NOMO-1 (cell line): ENCODE measurements around the gene NT5C3B.
"Not testable (repeated sequence)": the region's sequence is repeated elsewhere in the genome, so short reads cannot be mapped to it uniquely, and the experiment has no call there.

Experiments
- DNase-seq, 2 experiments: peaks; one replicate each; lab custom pipeline; 2025; ENCODE audit not compliant: unreplicated experiment in 2 of 2; lab: John Stamatoyannopoulos, UW

Gene NT5C3B

GRCh38 chr17:41840781-41841180 is 4.7 kb upstream of the NT5C3B start:
- not testable (repeated sequence) for DNase-seq

GRCh38 chr17:41839448-41839847 is 3.4 kb upstream of the NT5C3B start:
- DNase-seq: not testable (repeated sequence)

GRCh38 chr17:41837761-41838538 is 1.9 kb upstream of the NT5C3B start, which contains the start of gene KLHL10:
KLHL10 (plus strand) TSS chr17:41837825; CDS start chr17:41837933, 108 bp downstream.
- no peak for DNase-seq

GRCh38 chr17:41836550-41837196 is 641 bp upstream of the NT5C3B start:
- DNase-seq: no peak

GRCh38 chr17:41835214-41835799 is 725 bp downstream of the NT5C3B start:
- DNase-seq: peak in 1 of 2 experiments; percentile 26

GRCh38 chr17:41829961-41830360 is 6.1 kb downstream of the NT5C3B start:
- DNase-seq: not testable (repeated sequence)

GRCh38 chr17:41825175-41825845 is 10.7 kb downstream of the NT5C3B start:
- DNase-seq: no peak

GRCh38 chr17:41824086-41824485 is 11.9 kb downstream of the NT5C3B start:
- DNase-seq: no peak

GRCh38 chr17:41823580-41823979 is 12.5 kb downstream of the NT5C3B start:
- no peak for DNase-seq

- DNase-seq: no peak
These were observed 12.9 kb downstream of the NT5C3B start for GRCh38 chr17:41823141-41823524.

GRCh38 chr17:41822216-41823140 is 13.6 kb downstream of the NT5C3B start:
- no peak for DNase-seq

GRCh38 chr17:41821776-41822175 is 14.3 kb downstream of the NT5C3B start:
- no peak for DNase-seq

- DNase-seq: no peak
These were observed 18.0 kb downstream of the NT5C3B start for GRCh38 chr17:41818024-41818423.

GRCh38 chr17:41816637-41817320 is 19.3 kb downstream of the NT5C3B start:
- DNase-seq: no peak

GRCh38 chr17:41814195-41814594 is 21.8 kb downstream of the NT5C3B start:
- no peak for DNase-seq

- no peak for DNase-seq
These were observed 22.3 kb downstream of the NT5C3B start for GRCh38 chr17:41813699-41814124.

GRCh38 chr17:41813152-41813680 is 22.8 kb downstream of the NT5C3B start:
- DNase-seq: no peak

GRCh38 chr17:41812381-41813151 is 23.5 kb downstream of the NT5C3B start, which contains the start of gene FKBP10:
FKBP10 (plus strand) TSS chr17:41813004; CDS start chr17:41813035, 31 bp downstream.
- DNase-seq: peak in 1 of 2 experiments; percentile 22
